ENCODE data around the gene KLC1.

Gene KLC1

GRCh38 chr14:103684471-103684870 lies 55.5 kb downstream of the KLC1 start:
- H2AFZ ChIP-seq (ENCODE audit: low read depth, low read length, severe bottlenecking): no peak overlapping the region
- H3K4me3 ChIP-seq (ENCODE audit: insufficient read depth, low read length, poor library complexity, severe bottlenecking): no peak overlapping the region
- TF ChIP-seq EZH2phosphoT487 (conservative IDR thresholded peaks at IDR 0.05; ENCODE audit: low read length) (no peak), CTCF (IDR thresholded peaks at IDR 0.05; ENCODE audit: insufficient read depth, low read length, poor library complexity, severe bottlenecking) (no peak)
- no peaks in the 10 kb centered on the region for H4K20me1 ChIP-seq (ENCODE audit: low read depth, low read length)
- no peak overlapping the region for H3K27ac ChIP-seq (ENCODE audit: low read depth, low read length)
- H3K9me3 ChIP-seq (ENCODE audit: insufficient read depth, low read length): no peaks in the 10 kb centered on the region
- peaks cover 15% of the 10 kb centered on the region; the same call in 1 of the 2 replicates for H3F3A ChIP-seq (ENCODE audit: insufficient read depth)
- H3K27me3 ChIP-seq (ENCODE audit: low read length): no peaks in the 10 kb centered on the region
- no peaks in the 10 kb centered on the region for H3K9me2 ChIP-seq (replicated peaks; ENCODE audit: insufficient read depth, low read length)
- peaks cover 13% of the 10 kb centered on the region; the same call in 1 of the 2 replicates for H3K36me3 ChIP-seq (ENCODE audit: low read length)
- no peak overlapping the region for H3K9ac ChIP-seq (ENCODE audit: low read length)
- H3K4me2 ChIP-seq (ENCODE audit: low read depth, low read length, poor library complexity, severe bottlenecking): no peak overlapping the region
- no peaks in the 10 kb centered on the region for H3K79me2 ChIP-seq (ENCODE audit: insufficient read depth, low read length)

- H3K27me3 ChIP-seq (ENCODE audit: low read length): no peaks in the 10 kb centered on the region
- no peaks in the 10 kb centered on the region for H3K79me2 ChIP-seq (ENCODE audit: insufficient read depth, low read length)
- H3F3A ChIP-seq (ENCODE audit: insufficient read depth): peaks cover 15% of the 10 kb centered on the region; the same call in 1 of the 2 replicates
- no peak overlapping the region for H3K27ac ChIP-seq (ENCODE audit: low read depth, low read length)
- no peak overlapping the region for H3K9ac ChIP-seq (ENCODE audit: low read length)
- no peaks in the 10 kb centered on the region for H3K9me2 ChIP-seq (replicated peaks; ENCODE audit: insufficient read depth, low read length)
- H3K9me3 ChIP-seq (ENCODE audit: insufficient read depth, low read length): no peaks in the 10 kb centered on the region
- H3K4me3 ChIP-seq (ENCODE audit: insufficient read depth, low read length, poor library complexity, severe bottlenecking): no peak overlapping the region
- peaks cover 13% of the 10 kb centered on the region; the same call in 1 of the 2 replicates for H3K36me3 ChIP-seq (ENCODE audit: low read length)
- no peak for TF ChIP-seq CTCF (IDR thresholded peaks at IDR 0.05; ENCODE audit: insufficient read depth, low read length, poor library complexity, severe bottlenecking)
- no peak for TF ChIP-seq EZH2phosphoT487 (conservative IDR thresholded peaks at IDR 0.05; ENCODE audit: low read length)
- no peak overlapping the region for H2AFZ ChIP-seq (ENCODE audit: low read depth, low read length, severe bottlenecking)
- no peak overlapping the region for H3K4me2 ChIP-seq (ENCODE audit: low read depth, low read length, poor library complexity, severe bottlenecking)
- H4K20me1 ChIP-seq (ENCODE audit: low read depth, low read length): no peaks in the 10 kb centered on the region
These were observed 55.9 kb downstream of the KLC1 start for GRCh38 chr14:103684871-103685270.

GRCh38 chr14:103685276-103686211 lies 56.5 kb downstream of the KLC1 start:
- Histone ChIP-seq H3K27me3 (ENCODE audit: low read length) (no peaks in the 10 kb centered on the region), H3K4me3 (ENCODE audit: insufficient read depth, low read length, poor library complexity, severe bottlenecking) (no peak overlapping the region), H3K4me2 (ENCODE audit: low read depth, low read length, poor library complexity, severe bottlenecking) (no peak overlapping the region), H3K9me2 (replicated peaks; ENCODE audit: insufficient read depth, low read length) (no peaks in the 10 kb centered on the region), H3K9me3 (ENCODE audit: insufficient read depth, low read length) (no peaks in the 10 kb centered on the region), H2AFZ (ENCODE audit: low read depth, low read length, severe bottlenecking) (no peak overlapping the region), H4K20me1 (ENCODE audit: low read depth, low read length) (no peaks in the 10 kb centered on the region), H3F3A (ENCODE audit: insufficient read depth) (peaks cover 18% of the 10 kb centered on the region), H3K36me3 (ENCODE audit: low read length) (peaks cover 9% of the 10 kb centered on the region; the same call in 1 of the 2 replicates), H3K9ac (ENCODE audit: low read length) (no peak overlapping the region), H3K27ac (ENCODE audit: low read depth, low read length) (no peak overlapping the region), H3K79me2 (ENCODE audit: insufficient read depth, low read length) (no peaks in the 10 kb centered on the region)
- no peak for TF ChIP-seq EZH2phosphoT487 (conservative IDR thresholded peaks at IDR 0.05; ENCODE audit: low read length)
- no peak for TF ChIP-seq CTCF (IDR thresholded peaks at IDR 0.05; ENCODE audit: insufficient read depth, low read length, poor library complexity, severe bottlenecking)

All from SU-DHL-6 (cell line).